WERI-Rb-1 (cell line): ENCODE results near the gene FLG2.

Experiments
- DNase-seq: peaks from one replicate; pipeline ENCODE4 v3.0.0-alpha.2; 2020
- H3K27ac ChIP-seq: fragments of 250-450 bp; sonication (Bioruptor Pico); 2 replicates; pipeline ENCODE4 v1.5.1; 2020; ENCODE audit warnings: mild to moderate bottlenecking, moderate library complexity
- H3K27me3 ChIP-seq: fragments of 250-450 bp; sonication (Bioruptor Pico); 2 replicates; pipeline ENCODE4 v1.5.1; 2021; ENCODE audit warnings: mild to moderate bottlenecking, low read depth, moderate library complexity; ENCODE audit not compliant: insufficient read depth, severe bottlenecking
- H3K36me3 ChIP-seq: fragments of 250-450 bp; sonication (Bioruptor Pico); 2 replicates; pipeline ENCODE4 v1.5.1; 2020; ENCODE audit warnings: mild to moderate bottlenecking, moderate library complexity
- H3K4me3 ChIP-seq: 2 replicates; pipeline ENCODE4 v1.5.1; 2011; ENCODE audit warnings: low read depth, mild to moderate bottlenecking, control low read depth, low read length
- H3K9me3 ChIP-seq: fragments of 250-450 bp; sonication (Bioruptor Pico); 2 replicates; pipeline ENCODE4 v1.5.1; 2021; ENCODE audit warnings: mild to moderate bottlenecking, moderate library complexity; ENCODE audit not compliant: severe bottlenecking
- CTCF ChIP-seq: IDR thresholded peaks from 2 replicates; pipeline ENCODE4 v1.5.1; 2011; ENCODE audit warnings: low read depth, mild to moderate bottlenecking, control low read depth, inconsistent platforms, low read length

The FLG2 gene

GRCh38 chr1:152359906-152360305, at the start of gene FLG2:
FLG2 (minus strand) TSS chr1:152360006; CDS start chr1:152358884, 1,122 bp downstream.
- H3K27ac ChIP-seq, result no peak within 1 kb of the TSS
- no peak within 1 kb of the TSS for H3K4me3 ChIP-seq
- H3K9me3 ChIP-seq, result peaks cover 3% of the 10 kb centered on the region
- TF ChIP-seq CTCF, result no peak
- H3K27me3 ChIP-seq, result peaks cover 61% of the 10 kb centered on the region
- H3K36me3 ChIP-seq, result no peaks in the 10 kb centered on the region
- no peak for DNase-seq

- no peak for TF ChIP-seq CTCF
- H3K27ac ChIP-seq, result no peak overlapping the region
- no peaks in the 10 kb centered on the region for H3K9me3 ChIP-seq
- H3K27me3 ChIP-seq, result peaks cover 98% of the 10 kb centered on the region
- H3K36me3 ChIP-seq, result no peaks in the 10 kb centered on the region
- no peak overlapping the region for H3K4me3 ChIP-seq
- no peak for DNase-seq
Measured at GRCh38 chr1:152408664-152409063, 48.9 kb upstream of the FLG2 start.

GRCh38 chr1:152398812-152399698, 39.2 kb upstream of the FLG2 start:
- DNase-seq, result peak; percentile 42
- Histone ChIP-seq H3K9me3 (peaks cover 5% of the 10 kb centered on the region), H3K36me3 (no peaks in the 10 kb centered on the region), H3K27ac (no peak overlapping the region), H3K4me3 (no peak overlapping the region), H3K27me3 (peaks cover 81% of the 10 kb centered on the region)
- TF ChIP-seq CTCF, result peak; percentile 81

GRCh38 chr1:152397474-152397873, 37.7 kb upstream of the FLG2 start:
- no peak for DNase-seq
- no peaks in the 10 kb centered on the region for H3K36me3 ChIP-seq
- TF ChIP-seq CTCF, result peak; percentile 65
- H3K27me3 ChIP-seq, result peaks cover 82% of the 10 kb centered on the region
- peaks cover 5% of the 10 kb centered on the region for H3K9me3 ChIP-seq
- no peak overlapping the region for H3K4me3 ChIP-seq
- H3K27ac ChIP-seq, result no peak overlapping the region

GRCh38 chr1:152394151-152394550, 34.3 kb upstream of the FLG2 start:
- peaks cover 93% of the 10 kb centered on the region for H3K27me3 ChIP-seq

More at GRCh38 chr1:152394151-152394550, 34.3 kb upstream of the FLG2 start:
- no peak for TF ChIP-seq CTCF
- DNase-seq, result no peak
- Histone ChIP-seq H3K9me3 (no peaks in the 10 kb centered on the region), H3K36me3 (no peaks in the 10 kb centered on the region), H3K4me3 (no peak overlapping the region), H3K27ac (no peak overlapping the region)
